Right renal cortex interstitium (tissue), 3 donors: Measurements from ENCODE around the gene ADISSP. TPM values are rescaled to one million over a fixed set of nuclear protein-coding genes. Genes with fewer than 3 reads are reported as not detected.

Experiments used
- DNase-seq, 3 donors: peaks; one replicate each; pipeline ENCODE4 v3.0.0-alpha.2; 2013; ENCODE audit warnings: low read depth in 3 of 3, low spot score in 2 of 3
- polyA plus RNA-seq, 3 donors: library from polyadenylated mRNA; unstranded; fragments of 120-200 nt; gene quantifications; one replicate each; pipeline ENCODE4 v1.2.1, GENCODE V29; 2013; ENCODE audit not compliant: insufficient read length in 3 of 3

Gene ADISSP
- polyA plus RNA-seq = 10 to 100 TPM; 18.0 to 23.7 (median 20.3) TPM

- peak; percentile 88 to 97 (median 95) for DNase-seq
These were observed at the start of gene ADISSP for GRCh38 chr20:3767427-3768341. ADISSP (minus strand) TSS chr20:3767753; CDS start chr20:3760100, 7,653 bp downstream.

GRCh38 chr20:3815703-3816315, 48.3 kb upstream of the ADISSP start:
- DNase-seq = no peak

GRCh38 chr20:3814928-3815495, 47.5 kb upstream of the ADISSP start:
- DNase-seq = no peak

- DNase-seq = no peak
These were observed 46.5 kb upstream of the ADISSP start for GRCh38 chr20:3813848-3814581.

- no peak for DNase-seq
These were observed 45.7 kb upstream of the ADISSP start for GRCh38 chr20:3812975-3813847.

GRCh38 chr20:3812259-3812681, 44.7 kb upstream of the ADISSP start:
- no peak for DNase-seq

GRCh38 chr20:3811467-3812258, 44.1 kb upstream of the ADISSP start:
- peak in 2 of 3 donors; percentile 79 for DNase-seq

GRCh38 chr20:3808544-3808943, 41.0 kb upstream of the ADISSP start:
- DNase-seq = no peak

GRCh38 chr20:3804781-3805180, 37.2 kb upstream of the ADISSP start:
- DNase-seq = no peak

- no peak for DNase-seq
These were observed 36.8 kb upstream of the ADISSP start for GRCh38 chr20:3804254-3804751.

GRCh38 chr20:3803854-3804253, 36.3 kb upstream of the ADISSP start:
- DNase-seq = no peak

GRCh38 chr20:3803289-3803688, 35.7 kb upstream of the ADISSP start:
- DNase-seq = no peak

GRCh38 chr20:3802524-3803239, 35.1 kb upstream of the ADISSP start:
- no peak for DNase-seq

- no peak for DNase-seq
These were observed 34.3 kb upstream of the ADISSP start for GRCh38 chr20:3801846-3802245.

GRCh38 chr20:3801299-3801698, 33.7 kb upstream of the ADISSP start:
- DNase-seq = no peak

- DNase-seq = no peak
These were observed 33.3 kb upstream of the ADISSP start for GRCh38 chr20:3800878-3801260.

GRCh38 chr20:3800256-3800877, 32.8 kb upstream of the ADISSP start:
- DNase-seq = no peak

GRCh38 chr20:3798908-3799248, 31.3 kb upstream of the ADISSP start:
- DNase-seq = no peak
